OCI-LY3 (cell line): Measurements from ENCODE around the gene PSPH.
"Not testable (repeated sequence)": the region's sequence is repeated elsewhere in the genome, so short reads cannot be mapped to it uniquely, and the experiment has no call there.

ENCODE experiments used
- H2AFZ ChIP-seq: fragments of 200-600, 300-600 bp; shearing (Covaris generic); 2 replicates; pipeline ENCODE4 v1.6.0; 2014; ENCODE audit warnings: antibody characterized with exemption, low read depth, low read length
- H3K27ac ChIP-seq: fragments of 200-600, 300-600 bp; sonication (generic); 2 replicates; pipeline ENCODE4 v1.5.1; 2014; ENCODE audit warnings: mild to moderate bottlenecking, low read length, moderate library complexity, mixed read lengths
- H3K27me3 ChIP-seq: fragments of 200-600, 300-600 bp; sonication (generic); 2 replicates; pipeline ENCODE4 v1.6.1; 2014; ENCODE audit warnings: low read depth, low read length, mixed read lengths
- H3K36me3 ChIP-seq: fragments of 200-600, 300-600 bp; sonication (generic); replicated peaks from 2 replicates; pipeline ENCODE3; 2014; ENCODE audit warnings: low read depth, low read length, mixed read lengths
- H3K4me1 ChIP-seq: fragments of 300-600, 200-600 bp; sonication (generic); 2 replicates; pipeline ENCODE4 v1.6.1; 2014; ENCODE audit warnings: low read length, mixed read lengths
- H3K4me2 ChIP-seq: fragments of 200-600, 300-600 bp; sonication (generic); 2 replicates; pipeline ENCODE4 v1.6.1; 2014; ENCODE audit warnings: low read length, mixed read lengths
- H3K4me3 ChIP-seq: fragments of 300-600, 200-600 bp; sonication (generic); 2 replicates; pipeline ENCODE4 v1.5.1; 2014; ENCODE audit warnings: antibody characterized with exemption, mild to moderate bottlenecking, low read length, moderate library complexity
- H3K79me2 ChIP-seq: fragments of 300-600, 200-600 bp; shearing (Covaris generic); 2 replicates; pipeline ENCODE4 v1.6.1; 2014; ENCODE audit warnings: mild to moderate bottlenecking, low read length, mixed read lengths
- H3K9ac ChIP-seq: fragments of 300-600, 200-600 bp; shearing (Covaris generic); 2 replicates; pipeline ENCODE4 v1.6.0; 2014; ENCODE audit warnings: mild to moderate bottlenecking, low read length, moderate library complexity
- H3K9me3 ChIP-seq: fragments of 200-600, 300-600 bp; shearing (Covaris generic); 2 replicates; pipeline ENCODE4 v1.6.1; 2014; ENCODE audit warnings: low read length, mixed read lengths; ENCODE audit not compliant: insufficient read depth
- H4K20me1 ChIP-seq: fragments of 200-600, 300-600 bp; sonication (generic); 2 replicates; pipeline ENCODE4 v1.6.1; 2016; ENCODE audit warnings: low read length, mixed read lengths; ENCODE audit not compliant: insufficient read depth
- CTCF ChIP-seq: fragments of 200-600, 300-600 bp; sonication (generic); IDR thresholded peaks from 2 replicates; pipeline ENCODE4 v1.5.1; 2014; ENCODE audit warnings: antibody characterized with exemption, low read length, low read depth
- EZH2phosphoT487 ChIP-seq: fragments of 200-600 bp; shearing (Covaris generic); IDR thresholded peaks from 2 replicates; pipeline ENCODE4 v1.6.1; 2018; ENCODE audit warnings: antibody characterized with exemption, mixed run types, low read depth

PSPH gene

GRCh38 chr7:56019501-56019900, 31.7 kb downstream of the PSPH start:
- no peak overlapping the region for H2AFZ ChIP-seq
- no peak overlapping the region for H3K4me3 ChIP-seq
- H3K9me3 ChIP-seq, result no peaks in the 10 kb centered on the region
- TF ChIP-seq EZH2phosphoT487 (no peak), CTCF (no peak)
- H3K4me2 ChIP-seq, result no peak overlapping the region
- H3K79me2 ChIP-seq, result no peaks in the 10 kb centered on the region
- H3K9ac ChIP-seq, result no peak overlapping the region
- no peaks in the 10 kb centered on the region for H3K36me3 ChIP-seq
- H3K27me3 ChIP-seq, result no peaks in the 10 kb centered on the region
- no peaks in the 10 kb centered on the region for H4K20me1 ChIP-seq
- no peaks in the 10 kb centered on the region for H3K4me1 ChIP-seq
- no peak overlapping the region for H3K27ac ChIP-seq

GRCh38 chr7:56017015-56017414, 34.2 kb downstream of the PSPH start:
- not testable (repeated sequence) for H3K4me3 ChIP-seq, H3K79me2 ChIP-seq, H3K36me3 ChIP-seq, H2AFZ ChIP-seq, H3K4me1 ChIP-seq, H3K9ac ChIP-seq, H4K20me1 ChIP-seq, H3K27me3 ChIP-seq, H3K9me3 ChIP-seq, H3K4me2 ChIP-seq, H3K27ac ChIP-seq

- peaks cover 3% of the 10 kb centered on the region for H3K36me3 ChIP-seq
- H3K27me3 ChIP-seq, result no peaks in the 10 kb centered on the region
- H3K4me1 ChIP-seq, result no peaks in the 10 kb centered on the region
- H3K79me2 ChIP-seq, result no peaks in the 10 kb centered on the region
- H3K27ac ChIP-seq, result no peak overlapping the region
- no peak for TF ChIP-seq EZH2phosphoT487
- TF ChIP-seq CTCF, result no peak
- no peak overlapping the region for H3K4me2 ChIP-seq
- H3K9me3 ChIP-seq, result no peaks in the 10 kb centered on the region
- no peak overlapping the region for H3K9ac ChIP-seq
- H4K20me1 ChIP-seq, result no peaks in the 10 kb centered on the region
- no peak overlapping the region for H3K4me3 ChIP-seq
- H2AFZ ChIP-seq, result no peak overlapping the region
Measured at GRCh38 chr7:56009695-56010094, 41.5 kb downstream of the PSPH start.

GRCh38 chr7:56007891-56008290, 43.4 kb downstream of the PSPH start:
- no peak overlapping the region for H3K27ac ChIP-seq
- H3K9ac ChIP-seq, result no peak overlapping the region
- no peaks in the 10 kb centered on the region for H3K27me3 ChIP-seq
- no peaks in the 10 kb centered on the region for H3K79me2 ChIP-seq
- peaks cover 3% of the 10 kb centered on the region for H3K36me3 ChIP-seq
- H3K9me3 ChIP-seq, result no peaks in the 10 kb centered on the region
- H3K4me2 ChIP-seq, result no peak overlapping the region
- H2AFZ ChIP-seq, result no peak overlapping the region
- H3K4me3 ChIP-seq, result no peak overlapping the region
- no peaks in the 10 kb centered on the region for H3K4me1 ChIP-seq
- TF ChIP-seq EZH2phosphoT487 (no peak), CTCF (no peak)
- no peaks in the 10 kb centered on the region for H4K20me1 ChIP-seq

- no peak overlapping the region for H2AFZ ChIP-seq
- no peaks in the 10 kb centered on the region for H3K27me3 ChIP-seq
- H4K20me1 ChIP-seq, result no peaks in the 10 kb centered on the region
- no peak overlapping the region for H3K4me2 ChIP-seq
- no peaks in the 10 kb centered on the region for H3K9me3 ChIP-seq
- no peak for TF ChIP-seq EZH2phosphoT487
- TF ChIP-seq CTCF, result no peak
- H3K4me3 ChIP-seq, result no peak overlapping the region
- no peak overlapping the region for H3K27ac ChIP-seq
- H3K4me1 ChIP-seq, result no peaks in the 10 kb centered on the region
- peaks cover 3% of the 10 kb centered on the region for H3K36me3 ChIP-seq
- H3K9ac ChIP-seq, result no peak overlapping the region
- no peaks in the 10 kb centered on the region for H3K79me2 ChIP-seq
Measured at GRCh38 chr7:56007167-56007652, 44.0 kb downstream of the PSPH start.
